HPDE6-E6E7 (cell line): ENCODE results near the gene KMT2E.

ENCODE experiments used
- DNase-seq: peaks from one replicate; pipeline ENCODE4 v3.0.0; 2011; ENCODE audit warnings: missing footprints; ENCODE audit errors: extremely low spot score

The KMT2E gene

DNA sequence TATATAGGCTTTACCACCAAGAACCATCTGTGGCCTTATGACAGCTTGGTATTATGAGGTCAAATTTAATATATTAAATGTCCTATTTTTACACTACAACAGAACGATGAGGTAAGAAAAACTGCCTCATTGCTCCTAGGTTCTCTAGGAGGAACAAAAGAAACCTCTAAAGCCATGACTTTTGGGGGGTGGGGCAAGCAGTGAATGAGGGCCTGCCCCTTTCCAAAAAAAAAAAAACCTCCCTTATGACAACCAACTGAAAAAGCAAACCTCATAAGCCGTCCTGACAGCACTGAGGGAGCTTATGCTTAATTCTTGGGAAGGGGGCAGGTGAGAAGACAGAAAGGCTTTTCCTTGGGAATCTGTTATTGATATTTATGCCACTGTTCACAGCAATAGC, 116.6 kb downstream of the KMT2E start:
- DNase-seq: no peak

DNA sequence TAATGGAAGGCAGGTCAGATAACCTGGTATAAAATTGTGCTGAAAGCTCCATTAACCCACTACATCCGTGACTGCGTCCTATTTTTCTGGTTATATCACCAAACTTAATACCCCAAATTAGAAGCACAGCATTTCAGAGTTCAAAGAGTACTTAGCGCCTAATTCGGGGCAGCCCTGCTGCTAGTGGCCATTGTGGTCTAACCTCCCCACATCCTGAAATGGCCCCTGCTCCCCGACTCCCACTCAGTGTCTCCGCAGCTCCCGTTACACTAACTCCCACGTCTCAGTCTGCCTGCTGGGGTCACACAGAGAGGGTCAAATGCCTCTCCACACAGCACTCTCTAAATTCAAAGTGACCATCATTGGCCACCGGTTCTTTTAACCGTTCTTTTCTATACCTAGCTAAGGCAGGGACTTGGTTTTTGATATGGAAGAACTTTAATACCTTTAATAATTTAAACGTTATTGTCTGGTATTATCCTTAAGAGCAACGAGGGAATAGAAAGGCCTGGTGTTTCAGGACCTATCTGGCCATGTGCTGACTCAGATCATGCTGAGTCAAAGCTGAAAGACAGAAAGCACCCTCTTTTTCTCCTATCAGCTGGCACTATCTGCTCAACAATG, 117.1 kb downstream of the KMT2E start:
- DNase-seq: no peak

DNA sequence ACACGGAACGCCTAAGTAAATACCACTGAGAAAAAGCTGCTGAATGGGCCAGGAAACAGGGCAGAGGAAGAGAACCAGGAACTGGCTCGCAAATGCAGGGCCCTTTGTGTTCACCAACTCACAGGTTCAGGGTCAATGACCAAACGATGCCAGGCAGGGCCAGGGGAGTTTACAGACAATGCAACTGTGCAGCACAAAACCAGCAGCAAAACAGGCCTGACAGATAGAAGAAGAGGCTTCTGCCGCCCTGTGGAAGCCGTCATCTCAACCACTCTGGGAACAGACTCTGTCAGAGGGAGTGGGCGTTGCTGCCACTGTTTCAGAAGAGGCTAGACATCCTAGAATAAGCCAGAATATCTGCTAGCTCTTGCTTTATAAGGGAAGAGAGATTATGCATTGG, 117.9 kb downstream of the KMT2E start:
- no peak for DNase-seq

DNA sequence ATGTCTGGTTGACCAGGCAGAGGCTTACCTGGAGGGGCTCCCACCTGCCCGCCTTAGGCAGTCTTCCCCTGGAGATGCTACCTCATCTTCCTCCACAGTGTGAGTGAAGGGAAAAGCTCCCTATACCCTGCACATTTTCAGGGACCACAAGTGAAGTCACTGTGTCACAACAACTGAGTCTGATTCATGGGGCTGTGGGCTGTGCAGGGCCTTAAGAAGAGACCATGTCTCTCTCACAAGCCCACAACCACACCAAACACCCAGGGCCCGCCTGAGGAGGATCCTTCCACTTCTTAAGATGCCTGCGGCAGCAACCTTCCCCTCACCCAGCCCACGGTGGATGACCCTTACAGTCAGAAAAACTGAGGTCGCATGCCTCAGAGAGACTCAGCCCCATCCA, 118.3 kb downstream of the KMT2E start:
- no peak for DNase-seq

DNA sequence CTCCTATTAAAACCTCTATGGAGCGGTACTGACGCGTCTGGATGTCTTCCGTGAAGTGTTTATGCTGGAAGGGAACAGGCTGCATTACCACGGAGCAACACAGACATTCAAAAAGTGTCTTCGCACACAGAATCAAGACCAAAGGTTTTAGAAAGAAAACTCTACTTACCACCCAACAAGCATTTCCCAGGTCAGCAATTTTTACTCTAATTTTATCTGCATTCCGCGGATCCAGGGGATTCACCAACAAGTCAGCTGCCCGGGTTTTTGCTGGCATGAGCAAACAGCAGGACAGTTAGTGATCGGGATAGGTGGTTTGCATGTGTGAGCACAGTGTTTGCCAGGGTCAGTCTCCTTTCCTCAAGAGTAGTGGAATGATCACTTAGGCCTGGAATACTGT, 118.8 kb downstream of the KMT2E start:
- no peak for DNase-seq

DNA sequence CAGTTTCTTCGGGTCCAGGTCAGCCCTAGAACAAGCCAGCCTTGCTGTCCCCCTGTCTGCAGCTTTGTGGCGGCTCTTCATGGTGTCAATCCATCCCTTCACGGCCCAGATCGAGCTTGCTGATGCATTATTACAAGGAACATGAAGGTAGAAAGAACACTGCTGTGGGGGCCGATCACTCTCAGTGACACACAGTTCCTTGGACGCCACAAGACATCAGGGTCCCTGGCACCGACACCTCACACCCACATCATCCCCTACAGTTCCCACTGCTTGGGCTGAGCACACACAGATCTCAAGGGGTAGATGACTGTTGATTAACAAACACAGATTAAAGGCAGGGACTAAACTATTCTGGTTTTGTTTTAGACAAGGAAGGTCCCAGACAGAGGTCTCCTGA, 119.4 kb downstream of the KMT2E start:
- DNase-seq: no peak

DNA sequence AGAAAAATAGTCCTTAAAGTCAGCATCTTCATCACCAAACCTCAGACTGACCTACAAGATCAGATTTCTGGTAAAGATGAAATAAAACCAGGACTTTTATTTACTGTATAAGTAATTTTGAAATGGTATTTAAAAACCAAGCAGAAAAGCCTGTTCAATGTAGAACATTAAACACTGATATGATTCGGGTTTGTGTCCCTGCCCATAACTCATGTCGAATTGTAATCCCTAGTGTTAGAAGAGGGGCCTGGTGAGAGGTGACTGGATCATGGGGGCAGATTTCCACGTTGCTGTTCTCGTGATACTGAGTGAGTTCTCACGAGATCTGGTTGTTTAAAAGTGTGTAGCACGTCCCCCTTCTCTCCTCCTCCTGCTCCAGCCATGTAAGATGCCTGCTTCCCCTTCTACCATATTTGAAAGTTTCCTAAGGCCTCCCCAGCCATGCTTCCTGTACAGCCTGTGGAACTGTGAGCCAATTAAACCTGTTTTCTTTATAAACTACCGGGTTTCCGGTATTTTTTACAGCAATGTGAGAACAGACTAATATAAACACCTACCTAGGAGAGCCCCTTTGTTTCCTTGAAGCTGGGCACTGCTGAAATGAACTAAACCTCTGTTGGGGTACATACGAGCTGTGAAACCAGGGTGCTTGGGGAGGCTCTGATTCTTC, 120.1 kb downstream of the KMT2E start:
- DNase-seq: no peak

DNA sequence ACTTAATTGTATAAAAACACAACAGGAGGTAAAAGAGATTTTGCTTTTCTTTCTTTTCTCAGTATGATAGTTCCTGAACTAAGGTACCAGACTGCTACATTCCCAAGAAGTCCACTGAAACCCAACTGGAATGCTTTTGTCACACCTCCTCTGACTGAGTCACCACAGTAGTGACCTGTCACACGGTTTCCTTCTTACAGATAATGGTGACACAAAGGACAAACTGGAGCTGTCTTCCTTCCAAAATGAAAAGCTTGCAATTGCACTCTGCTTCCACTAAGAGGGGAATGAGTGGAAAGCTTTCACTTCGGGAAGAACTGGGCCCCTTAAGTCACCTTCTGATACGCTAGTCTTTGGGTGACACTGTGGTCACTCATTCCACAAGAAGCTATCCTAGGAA, 122.2 kb downstream of the KMT2E start:
- no peak for DNase-seq

DNA sequence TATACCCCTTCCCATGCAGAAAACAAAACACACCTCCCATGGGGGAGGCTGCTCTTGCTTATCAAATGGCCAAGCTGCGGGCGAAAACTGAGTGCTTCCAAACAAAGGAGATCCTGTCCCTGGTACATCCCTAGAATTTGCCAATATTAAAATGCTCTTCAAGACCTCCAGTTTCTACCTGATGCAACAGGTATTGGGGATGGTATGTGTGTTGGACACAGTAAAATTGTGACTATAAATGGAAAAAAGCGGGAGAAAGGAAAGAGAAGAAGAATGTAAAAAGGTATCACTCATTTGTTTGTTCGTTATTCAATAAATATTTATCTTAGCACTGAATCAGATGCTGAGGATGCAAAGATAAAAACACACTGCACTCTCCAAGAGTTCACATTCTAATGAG, 123.9 kb downstream of the KMT2E start:
- DNase-seq: no peak

DNA sequence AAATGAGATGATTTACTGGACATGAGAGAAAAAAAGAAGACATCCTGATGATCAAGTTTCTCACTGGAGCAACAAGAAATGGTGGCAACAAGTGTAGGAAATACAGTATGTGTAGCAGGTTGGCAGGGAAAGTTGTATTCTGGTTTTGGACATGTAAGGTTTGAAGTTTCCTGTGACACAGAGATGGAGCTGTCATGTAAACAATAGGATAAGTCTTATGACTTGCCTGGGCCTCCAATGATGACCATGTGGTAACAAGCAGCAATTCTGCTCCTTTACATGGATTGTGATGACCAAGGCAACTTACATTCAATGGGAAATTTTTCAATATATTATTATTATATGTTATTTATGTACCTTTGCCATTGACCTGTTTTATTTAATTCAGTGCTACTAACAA, 125.4 kb downstream of the KMT2E start:
- DNase-seq: no peak

DNA sequence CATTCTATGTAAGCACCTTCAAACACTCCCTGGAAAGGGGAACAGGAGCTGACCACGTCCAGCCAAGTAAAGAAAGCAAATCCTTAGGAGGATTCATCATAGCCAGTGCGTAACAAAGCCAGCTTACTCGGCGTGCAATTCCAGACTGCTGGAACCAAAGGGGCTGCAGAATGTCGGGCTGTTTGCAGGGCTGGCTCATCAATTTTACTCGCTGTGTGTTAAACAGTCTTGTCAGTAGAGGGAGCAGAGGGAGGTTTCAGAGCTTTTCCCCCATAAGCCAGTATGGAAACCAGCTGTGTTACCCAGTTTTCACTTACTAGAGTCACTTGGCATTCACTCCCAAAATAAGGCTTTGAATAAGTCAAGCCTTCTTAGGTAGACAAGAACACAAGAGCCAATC, 127.1 kb downstream of the KMT2E start:
- DNase-seq: peak; percentile 10

DNA sequence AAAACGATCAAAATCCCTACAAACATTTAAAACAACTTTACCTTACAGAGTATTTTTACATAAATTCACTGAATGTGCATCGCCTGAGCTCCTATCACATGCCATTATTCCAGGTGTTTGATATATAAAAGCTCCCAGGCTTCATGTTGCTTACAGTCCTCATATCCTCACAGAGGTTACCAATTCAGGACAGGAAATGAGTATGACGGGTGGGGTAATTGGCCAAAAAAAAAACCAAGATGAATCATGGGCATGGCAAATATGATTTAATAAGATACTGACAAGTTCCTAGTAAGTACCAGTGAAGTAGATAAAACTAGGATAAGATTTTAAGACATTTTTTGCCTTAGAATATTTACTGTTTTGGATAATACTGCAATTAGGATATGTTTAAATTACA, 135.8 kb downstream of the KMT2E start:
- peak; percentile 31 for DNase-seq

DNA sequence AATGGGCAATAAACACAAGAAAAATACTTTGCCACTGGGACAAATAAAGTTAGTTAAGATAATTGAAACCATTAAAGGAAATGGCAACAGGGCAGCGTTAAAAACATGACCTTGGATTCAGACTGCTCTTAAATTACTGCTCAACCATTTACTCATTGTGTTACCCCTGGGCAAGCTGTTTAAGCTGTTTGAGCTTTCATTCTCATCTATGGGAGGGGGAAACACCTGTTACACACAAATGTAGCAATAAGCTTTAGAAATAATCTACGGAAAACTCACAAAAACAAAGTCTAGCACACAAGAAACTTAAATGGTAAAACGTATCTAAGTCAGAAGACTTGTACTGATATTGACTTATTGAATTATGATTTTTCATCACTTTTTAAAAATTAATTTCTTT, 137.1 kb downstream of the KMT2E start:
- DNase-seq: no peak

DNA sequence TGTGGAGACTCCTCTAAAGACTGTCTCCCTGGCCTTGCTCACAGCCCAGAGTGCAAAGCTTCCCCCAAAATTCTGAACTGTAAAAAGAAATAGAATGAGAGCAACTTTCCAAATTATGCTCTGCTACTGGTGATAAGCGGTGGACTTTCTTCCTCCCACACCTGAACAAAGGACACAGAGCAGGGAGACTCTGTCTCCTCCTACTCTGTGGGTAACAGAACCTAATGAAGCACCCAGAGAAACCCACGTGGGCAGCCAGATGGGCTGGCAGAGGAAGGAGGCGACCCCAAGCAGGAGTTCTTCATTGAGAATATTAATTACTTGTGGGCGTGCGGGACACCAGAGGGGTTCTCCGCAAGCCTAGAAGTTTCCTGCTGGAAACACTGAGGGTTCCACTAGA, 139.5 kb downstream of the KMT2E start:
- no peak for DNase-seq

DNA sequence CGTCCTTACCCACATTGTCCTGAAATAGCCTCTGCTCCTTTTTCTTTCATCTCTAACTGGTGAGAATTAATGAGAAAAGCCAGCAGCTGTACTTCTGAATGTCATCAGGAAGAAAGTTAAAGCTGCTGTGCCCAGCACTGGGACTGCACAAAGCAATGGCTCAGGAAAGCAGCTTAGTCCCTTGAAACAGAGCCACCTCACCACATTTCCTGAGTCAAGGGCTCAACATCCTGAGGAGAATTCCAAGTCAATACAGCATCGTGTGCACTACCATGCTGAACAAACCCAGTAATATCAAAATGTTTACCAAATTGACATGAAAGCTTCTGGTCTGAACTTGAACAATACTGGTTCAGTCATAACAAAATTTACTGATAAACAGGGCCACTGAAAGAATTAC, 140.1 kb downstream of the KMT2E start:
- no peak for DNase-seq

DNA sequence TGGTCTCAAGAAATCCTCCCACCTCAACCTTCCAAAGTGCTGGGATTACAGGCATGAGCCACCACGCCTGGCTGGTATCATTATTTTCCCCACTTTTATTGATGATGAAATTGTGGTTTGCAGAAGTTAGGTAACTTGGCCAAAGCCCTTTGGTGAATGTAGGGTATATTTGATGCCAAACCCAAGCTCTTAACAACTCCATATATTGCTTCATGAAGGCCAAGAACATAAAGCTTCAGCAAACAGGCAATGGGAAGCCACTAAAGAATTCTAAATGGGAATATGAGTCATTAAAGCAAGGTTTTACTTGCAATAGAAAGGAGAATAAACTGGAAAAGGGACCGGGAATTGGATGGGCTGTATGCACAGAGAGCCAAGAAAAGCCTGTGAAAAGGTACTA, 142.7 kb downstream of the KMT2E start:
- DNase-seq: no peak

DNA sequence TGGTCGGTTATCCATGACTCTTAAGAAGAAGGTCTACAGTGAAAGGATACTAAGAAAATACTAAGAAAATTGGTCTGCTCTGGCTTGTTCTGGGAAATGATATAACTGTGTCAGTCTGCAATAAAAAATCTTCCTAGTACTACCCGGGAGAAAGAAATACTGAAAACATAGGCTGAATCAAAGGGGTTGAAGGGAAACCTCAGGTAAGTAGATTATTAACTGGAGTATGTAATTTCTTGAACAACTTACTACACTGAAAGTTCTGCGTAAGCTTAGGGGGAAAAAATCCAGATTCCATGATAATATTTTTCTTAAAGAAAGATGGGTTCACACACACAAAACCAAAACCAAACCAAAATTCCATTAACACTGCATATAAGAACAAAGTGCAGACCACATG, 143.3 kb downstream of the KMT2E start:
- no peak for DNase-seq

DNA sequence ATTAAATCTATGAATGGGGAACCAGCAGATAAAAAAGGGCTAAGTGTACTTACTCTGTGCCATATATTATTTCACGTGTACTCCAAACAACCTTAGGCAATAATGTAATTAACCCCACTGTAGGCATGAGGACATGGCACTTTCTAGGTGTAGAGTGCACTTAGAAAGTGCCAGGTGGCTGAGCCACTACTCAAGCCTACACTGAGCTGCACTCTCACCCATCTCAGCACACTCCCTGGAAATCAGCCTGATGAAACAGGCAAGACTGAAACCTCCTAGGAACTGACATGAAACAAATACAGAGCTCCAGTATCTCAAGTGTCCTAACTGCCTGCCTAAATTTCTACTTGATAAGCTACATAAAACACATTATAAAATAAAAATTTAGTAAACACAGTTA, 147.4 kb downstream of the KMT2E start:
- no peak for DNase-seq
